Neuronal stem cell (in vitro differentiated cells): ENCODE measurements around the gene GFOD2.
"Not testable (repeated sequence)": the region's sequence is repeated elsewhere in the genome, so short reads cannot be mapped to it uniquely, and the experiment has no call there.

Experiments
- DNase-seq: peaks from one replicate; pipeline ENCODE4 v3.0.0-alpha.2; 2013; ENCODE audit warnings: low spot score
- H2AFZ ChIP-seq: one replicate; pipeline ENCODE4 v1.6.1; 2013; ENCODE audit warnings: mild to moderate bottlenecking, low read length, inconsistent platforms
- H2AK5ac ChIP-seq: 2 replicates; pipeline ENCODE4 v1.6.1; 2013; ENCODE audit warnings: low read depth, mild to moderate bottlenecking, inconsistent platforms, low read length, moderate library complexity, mixed read lengths
- H2BK120ac ChIP-seq: 2 replicates; pipeline ENCODE4 v1.6.1; 2013; ENCODE audit warnings: low read depth, mild to moderate bottlenecking, inconsistent platforms, low read length, moderate library complexity, mixed read lengths
- H2BK12ac ChIP-seq: one replicate; pipeline ENCODE4 v1.6.1; 2013; ENCODE audit warnings: low read length, inconsistent platforms
- H2BK15ac ChIP-seq: 2 replicates; pipeline ENCODE4 v1.6.1; 2013; ENCODE audit warnings: mild to moderate bottlenecking, low read length, inconsistent platforms, mixed read lengths
- H2BK5ac ChIP-seq: one replicate; pipeline ENCODE4 v1.6.1; 2013; ENCODE audit warnings: inconsistent platforms, mild to moderate bottlenecking, low read length, moderate library complexity
- H3K14ac ChIP-seq: one replicate; pipeline ENCODE4 v1.6.1; 2013; ENCODE audit warnings: low read length, inconsistent platforms
- H3K18ac ChIP-seq: 2 replicates; pipeline ENCODE4 v1.6.1; 2013; ENCODE audit warnings: low read length, inconsistent platforms
- H3K23ac ChIP-seq: 2 replicates; pipeline ENCODE4 v1.6.1; 2013; ENCODE audit warnings: low read depth, mild to moderate bottlenecking, mixed read lengths, low read length, inconsistent platforms; ENCODE audit not compliant: poor library complexity
- H3K27ac ChIP-seq: replicated peaks from 3 replicates; pipeline ENCODE4 v1.5.1; 2013; ENCODE audit warnings: low read length, inconsistent platforms
- H3K27me3 ChIP-seq, 3 experiments: 2 replicates each; pipeline ENCODE4 v1.6.1; 2013; ENCODE audit warnings: low read length in 3 of 3, mild to moderate bottlenecking in 2 of 3, inconsistent platforms in 1 of 3, low read depth in 1 of 3, mixed read lengths in 1 of 3, moderate library complexity in 1 of 3; ENCODE audit not compliant: control insufficient read depth in 3 of 3, insufficient read depth in 3 of 3
- H3K36me3 ChIP-seq, 2 donors: replicated peaks in 1 of 2; 2 replicates each; pipeline ENCODE4 v1.6.1; 2013; ENCODE audit warnings: low read length in 2 of 2; ENCODE audit not compliant: control insufficient read depth in 2 of 2, insufficient read depth in 2 of 2
- H3K4ac ChIP-seq: 2 replicates; pipeline ENCODE4 v1.6.1; 2013; ENCODE audit warnings: inconsistent platforms, mild to moderate bottlenecking, low read length, moderate library complexity
- H3K4me1 ChIP-seq, 2 donors: 1 replicate in 1 of 2; 2 replicates in 1 of 2; pipeline ENCODE4 v1.6.1; 2013; ENCODE audit warnings: low read length in 2 of 2, low read depth in 1 of 2; ENCODE audit not compliant: control insufficient read depth in 2 of 2, insufficient read depth in 1 of 2
- H3K4me2 ChIP-seq: one replicate; pipeline ENCODE4 v1.6.1; 2013; ENCODE audit warnings: mild to moderate bottlenecking, low read length, inconsistent platforms; ENCODE audit not compliant: insufficient read depth, poor library complexity, severe bottlenecking
- H3K4me3 ChIP-seq, 2 donors: 2 replicates each; pipeline ENCODE4 v1.5.1; 2013; ENCODE audit warnings: low read length in 2 of 2, mild to moderate bottlenecking in 2 of 2, inconsistent platforms in 1 of 2, moderate library complexity in 1 of 2
- H3K79me1 ChIP-seq: one replicate; pipeline ENCODE4 v1.6.1; 2013; ENCODE audit warnings: low read depth, mild to moderate bottlenecking, inconsistent platforms, low read length, moderate library complexity
- H3K9ac ChIP-seq: one replicate; pipeline ENCODE4 v1.6.1; 2013; ENCODE audit warnings: mild to moderate bottlenecking, low read depth, low read length, inconsistent platforms; ENCODE audit not compliant: poor library complexity
- H3K9me3 ChIP-seq, 2 donors: replicated peaks in 1 of 2; 2 replicates each; pipeline versions ENCODE3 to v1.6.1; 2013; ENCODE audit warnings: low read length in 2 of 2, mild to moderate bottlenecking in 2 of 2, inconsistent platforms in 1 of 2, low read depth in 1 of 2, mixed read lengths in 1 of 2, moderate library complexity in 1 of 2; ENCODE audit not compliant: control insufficient read depth in 2 of 2, insufficient read depth in 1 of 2
- H4K8ac ChIP-seq: one replicate; pipeline ENCODE4 v1.6.1; 2013; ENCODE audit warnings: low read depth, mild to moderate bottlenecking, inconsistent platforms, low read length, moderate library complexity
- H4K91ac ChIP-seq: one replicate; pipeline ENCODE4 v1.6.1; 2013; ENCODE audit warnings: low read length, low read depth, mild to moderate bottlenecking, inconsistent platforms; ENCODE audit not compliant: poor library complexity
- WGBS, 2 donors: extraction: QIAGEN DNeasy Blood & Tissue Kit; methylation state at CpG; one replicate each; pipeline ENCODE4 v1.1.7; 2013; ENCODE audit warnings: missing lambda C conversion rate in 2 of 2, mixed read lengths in 1 of 2; ENCODE audit not compliant: insufficient read length in 2 of 2, insufficient replicate concordance in 1 of 2; ENCODE audit errors: extremely low coverage in 2 of 2; 5-methylcytosine and 5-hydroxymethylcytosine counted together

Gene GFOD2

DNA sequence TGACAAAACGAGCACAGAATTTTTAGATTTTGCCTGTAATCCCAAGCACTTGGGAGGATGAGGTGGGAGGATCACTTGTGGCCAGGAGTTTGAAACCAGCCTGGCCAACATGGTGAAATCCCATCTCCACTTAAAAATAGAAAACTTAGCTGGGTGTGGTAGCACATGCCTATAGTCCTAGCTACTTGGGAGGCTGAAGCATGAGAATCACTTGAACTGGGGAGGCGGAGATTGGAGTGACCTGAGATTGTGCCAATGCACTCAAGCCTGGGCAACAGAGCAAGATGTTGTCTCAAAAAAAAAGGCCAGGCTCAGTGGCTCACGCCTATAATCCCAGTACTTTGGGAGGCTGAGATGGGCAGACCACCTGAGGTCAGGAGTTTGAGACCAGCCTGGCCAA lies 32.2 kb upstream of the GFOD2 start:
- not testable (repeated sequence) for H3K4me2 ChIP-seq, H3K4me1 ChIP-seq, H2AFZ ChIP-seq, H2AK5ac ChIP-seq, H4K91ac ChIP-seq, DNase-seq, H3K14ac ChIP-seq, H3K23ac ChIP-seq, H4K8ac ChIP-seq, H3K9me3 ChIP-seq, H3K27ac ChIP-seq, H3K4me3 ChIP-seq, H2BK5ac ChIP-seq, H2BK15ac ChIP-seq, H2BK120ac ChIP-seq, H3K79me1 ChIP-seq, H2BK12ac ChIP-seq, H3K9ac ChIP-seq, H3K4ac ChIP-seq, H3K18ac ChIP-seq, H3K27me3 ChIP-seq
- WGBS, 2 donors = no CpG with 5 or more reads among the region's 3 CpGs
- H3K36me3 ChIP-seq = peaks cover 0 to 16% of the 10 kb centered on the region in 2 donors

DNA sequence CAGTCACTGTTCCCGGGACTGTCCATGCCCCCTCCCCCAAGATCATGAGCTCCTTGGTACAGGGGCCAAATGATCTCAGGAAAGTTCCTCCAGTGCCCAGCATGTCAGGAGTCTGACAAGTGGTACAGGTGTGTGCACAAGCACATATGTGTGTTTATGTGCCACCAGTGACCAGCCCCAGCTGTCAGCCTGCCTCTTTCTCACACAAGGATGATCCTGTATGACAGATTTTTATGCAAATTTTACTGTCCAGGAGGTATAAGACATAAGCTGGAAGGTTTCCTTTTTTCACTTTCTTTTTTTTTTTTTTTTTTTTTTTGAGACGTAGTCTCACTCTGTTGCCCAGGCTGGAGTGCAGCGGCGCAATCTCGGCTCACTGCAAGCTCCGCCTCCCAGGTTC lies 31.4 kb upstream of the GFOD2 start:
- Histone ChIP-seq H3K36me3 (peaks cover 0 to 16% of the 10 kb centered on the region in 2 donors), H3K79me1 (peaks cover 3% of the 10 kb centered on the region), H3K4me2 (no peak overlapping the region), H2BK120ac (no peak overlapping the region), H3K9me3 (peaks cover 0 to 1% of the 10 kb centered on the region in 2 donors), H4K8ac (no peak overlapping the region), H3K27ac (no peak overlapping the region), H3K4me1 (peaks cover 2 to 4% of the 10 kb centered on the region in 2 donors), H2BK12ac (no peak overlapping the region), H2AFZ (no peak overlapping the region), H3K4me3 (no peak overlapping the region), H3K18ac (no peak overlapping the region), H3K4ac (no peak overlapping the region), H3K27me3 (no peaks in the 10 kb centered on the region), H3K14ac (no peak overlapping the region), H3K9ac (no peak overlapping the region), H2BK15ac (no peak overlapping the region), H4K91ac (no peak overlapping the region), H2BK5ac (no peak overlapping the region), H3K23ac (no peak overlapping the region), H2AK5ac (no peak overlapping the region)
- WGBS, 2 donors = no CpG with 5 or more reads among the region's 6 CpGs
- DNase-seq = no peak

DNA sequence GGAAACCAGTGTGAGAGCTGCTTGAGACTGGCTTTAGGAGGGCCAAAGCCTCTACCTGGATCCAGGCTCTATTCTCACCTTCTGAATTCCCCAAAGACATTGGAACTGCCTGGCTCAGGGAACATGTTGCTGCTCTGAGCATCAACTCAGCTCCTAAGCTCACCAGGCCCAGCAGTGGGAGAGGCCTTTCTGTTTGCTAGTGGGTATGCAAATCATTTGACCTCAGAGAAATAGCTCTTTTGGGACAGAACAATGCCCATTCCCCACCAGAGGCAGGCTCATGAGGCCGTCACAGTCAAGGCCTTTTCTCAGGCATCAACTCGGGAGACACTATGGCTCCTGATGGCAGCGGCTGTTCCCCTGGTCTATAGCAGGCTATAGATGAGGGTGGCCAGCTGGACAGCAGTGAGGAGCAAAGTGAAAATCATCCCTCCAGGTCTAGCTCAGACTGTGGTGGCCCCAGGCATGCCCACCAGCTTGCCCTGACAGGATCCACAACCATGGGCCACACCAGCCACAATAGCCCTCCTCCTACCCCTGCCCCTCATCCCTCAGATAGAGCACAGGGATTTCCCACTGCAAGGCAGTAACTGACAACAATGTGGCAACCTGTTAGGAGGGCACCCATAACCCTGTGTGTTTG lies 30.4 kb upstream of the GFOD2 start:
- Histone ChIP-seq H2BK120ac (no peak overlapping the region), H3K4me1 (peaks cover 2 to 4% of the 10 kb centered on the region in 2 donors), H2AK5ac (no peak overlapping the region), H4K8ac (no peak overlapping the region), H3K4ac (no peak overlapping the region), H3K79me1 (peaks cover 3% of the 10 kb centered on the region), H3K23ac (no peak overlapping the region), H3K27ac (no peak overlapping the region), H3K27me3 (no peaks in the 10 kb centered on the region), H2BK5ac (no peak overlapping the region), H3K14ac (no peak overlapping the region), H3K9me3 (peaks cover 0 to 1% of the 10 kb centered on the region in 2 donors), H3K4me3 (peak overlapping the region in 1 of 2 donors; percentile 26), H3K36me3 (peaks cover under 1 to 14% of the 10 kb centered on the region in 2 donors), H2BK15ac (no peak overlapping the region), H3K9ac (no peak overlapping the region), H4K91ac (no peak overlapping the region), H2AFZ (no peak overlapping the region), H3K18ac (no peak overlapping the region), H2BK12ac (no peak overlapping the region), H3K4me2 (no peak overlapping the region)
- no peak for DNase-seq
- no CpG with 5 or more reads among the region's 3 CpGs for WGBS, 2 donors

DNA sequence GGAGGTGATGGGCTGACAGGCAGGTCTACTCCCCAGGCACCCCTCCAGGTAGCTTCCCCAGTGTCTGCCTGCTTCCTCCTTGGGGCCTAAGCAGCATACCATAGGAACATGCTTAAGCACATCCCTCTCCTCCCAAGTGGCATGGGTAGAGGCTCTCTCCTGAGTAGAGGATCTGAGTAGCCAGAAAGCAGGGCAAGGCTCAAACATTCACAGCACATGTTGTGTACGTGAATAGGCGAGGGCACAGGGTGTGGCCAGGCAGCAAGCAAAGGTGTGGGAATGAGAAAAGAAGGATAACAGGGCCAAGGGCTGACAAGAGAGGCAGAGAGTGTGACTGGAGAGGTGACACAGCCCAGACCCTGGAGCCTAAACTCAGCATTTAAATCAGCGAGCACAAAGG lies 29.7 kb upstream of the GFOD2 start:
- Histone ChIP-seq H2BK5ac (no peak overlapping the region), H3K9me3 (peaks cover 0 to 1% of the 10 kb centered on the region in 2 donors), H2BK120ac (no peak overlapping the region), H3K4me1 (peaks cover 2 to 4% of the 10 kb centered on the region in 2 donors), H3K79me1 (peaks cover 3% of the 10 kb centered on the region), H4K8ac (no peak overlapping the region), H4K91ac (no peak overlapping the region), H3K27me3 (no peaks in the 10 kb centered on the region), H3K14ac (no peak overlapping the region), H3K27ac (no peak overlapping the region), H3K4me2 (no peak overlapping the region), H2AFZ (no peak overlapping the region), H2AK5ac (no peak overlapping the region), H3K9ac (no peak overlapping the region), H3K4ac (no peak overlapping the region), H2BK15ac (no peak overlapping the region), H3K4me3 (no peak overlapping the region), H3K23ac (no peak overlapping the region), H3K36me3 (peaks cover 6 to 16% of the 10 kb centered on the region in 2 donors), H2BK12ac (no peak overlapping the region), H3K18ac (no peak overlapping the region)
- no peak for DNase-seq
- no CpG with 5 or more reads among the region's 3 CpGs for WGBS, 2 donors
